Measurements from ENCODE around the gene GPRIN1. TPM values are rescaled to one million over a fixed set of nuclear protein-coding genes. Genes with fewer than 3 reads are reported as not detected.

GPRIN1 gene
- total RNA-seq, 4 donors from 2014 or later = 0.57 to 4.6 (median 2.2) TPM

DNA sequence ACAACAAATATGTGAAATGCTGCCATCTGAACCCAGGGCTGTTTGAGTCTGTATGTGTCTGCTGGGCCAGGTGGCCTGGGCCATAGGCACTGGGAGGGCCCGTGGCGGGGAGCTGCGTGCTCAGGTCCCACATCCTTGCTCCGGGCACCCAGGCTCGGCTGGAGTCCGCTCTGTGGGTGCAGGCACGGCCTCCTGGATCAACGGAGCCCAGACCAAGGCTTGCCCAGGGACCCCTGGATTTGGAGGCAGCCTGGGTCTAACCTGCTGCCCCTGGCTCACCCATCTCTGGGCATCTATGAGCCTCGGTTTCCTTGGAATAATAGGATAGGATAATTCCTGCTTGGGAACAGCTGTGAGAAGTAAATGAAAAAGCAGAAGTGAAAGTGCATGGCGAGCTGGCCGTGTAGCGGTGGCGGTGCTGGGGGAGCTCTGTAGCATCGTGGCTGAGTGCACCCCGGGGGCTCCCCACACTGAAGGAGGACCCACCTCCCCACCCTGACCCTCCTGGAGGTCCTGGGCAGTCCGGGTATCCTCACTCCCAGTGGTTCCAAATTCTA, 59.6 kb downstream of the GPRIN1 start:
- no peak overlapping the region for H3K4me3 ChIP-seq
- no peak for DNase-seq
- no peaks in the 10 kb centered on the region for H3K36me3 ChIP-seq
- H3K9me3 ChIP-seq = no peaks in the 10 kb centered on the region
- 67 to 86% methylated on average over 6 to 11 of the region's 16 CpGs for WGBS, 2 donors
- H3K4me1 ChIP-seq = peaks cover 0 to 41% (median 3%) of the 10 kb centered on the region in 3 donors
- no peak for TF ChIP-seq CTCF (IDR thresholded peaks at IDR 0.05)
- no peak for TF ChIP-seq POLR2A (IDR thresholded peaks at IDR 0.05)
- H3K27me3 ChIP-seq = peaks cover 0 to 44% (median 0%) of the 10 kb centered on the region in 4 donors
- H3K27ac ChIP-seq = no peak overlapping the region
- intact Hi-C loops (cut with DNase I) = no loop called here

GRCh38 chr5:176549871-176550270, 60.1 kb downstream of the GPRIN1 start:
- no peak for TF ChIP-seq POLR2A (IDR thresholded peaks at IDR 0.05)
- TF ChIP-seq CTCF (IDR thresholded peaks at IDR 0.05) = no peak
- Histone ChIP-seq H3K9me3 (no peaks in the 10 kb centered on the region), H3K4me1 (peaks cover 0 to 45% (median 3%) of the 10 kb centered on the region in 3 donors), H3K27ac (no peak overlapping the region), H3K36me3 (no peaks in the 10 kb centered on the region), H3K4me3 (no peak overlapping the region), H3K27me3 (peaks cover 0 to 40% (median 0%) of the 10 kb centered on the region in 4 donors)
- intact Hi-C loops (cut with DNase I) = no loop called here
- WGBS, 2 donors = 60 to 67% methylated on average over 1 of the region's 7 CpGs
- no peak for DNase-seq

GRCh38 chr5:176548967-176549444, 61.0 kb downstream of the GPRIN1 start, which contains the start of gene CDHR2:
TSS of gene CDHR2 (plus strand) at chr5:176549342. CDS start at chr5:176565353, 16,011 bp downstream.
- Histone ChIP-seq H3K9me3 (no peaks in the 10 kb centered on the region), H3K27ac (no peak within 1 kb of the TSS), H3K4me3 (no peak within 1 kb of the TSS), H3K27me3 (peaks cover 0 to 32% (median 0%) of the 10 kb centered on the region in 4 donors), H3K36me3 (no peaks in the 10 kb centered on the region), H3K4me1 (peaks cover 1 to 47% (median 3%) of the 10 kb centered on the region in 3 donors)
- no peak for TF ChIP-seq POLR2A (IDR thresholded peaks at IDR 0.05)
- no peak for TF ChIP-seq CTCF (IDR thresholded peaks at IDR 0.05)
- intact Hi-C loops (cut with DNase I) = no loop called here
- DNase-seq = no peak
- WGBS, 2 donors = 65% methylated on average over 4 of the region's 18 CpGs; no CpG with 5 or more reads in 1 of the 2 donors

DNA sequence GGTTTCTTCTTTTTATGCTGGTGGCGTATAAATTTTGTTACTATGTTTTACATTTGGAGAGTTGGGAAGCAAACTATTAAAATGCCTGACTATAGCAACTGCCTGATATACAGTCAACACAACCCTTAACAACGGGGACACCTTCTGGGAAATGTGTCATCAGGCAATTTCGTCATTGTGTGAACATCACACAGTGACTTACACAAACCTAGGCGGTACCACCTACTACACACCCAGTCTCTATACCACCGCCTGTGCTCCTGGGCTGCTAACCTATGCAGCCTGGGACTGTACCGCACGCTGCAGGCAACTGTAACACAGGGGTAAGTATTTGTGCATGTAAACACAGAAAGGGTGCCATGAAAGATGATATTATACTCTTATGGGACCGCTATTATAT, 62.2 kb downstream of the GPRIN1 start:
- peaks cover 0 to 20% (median 0%) of the 10 kb centered on the region in 4 donors for H3K27me3 ChIP-seq
- intact Hi-C loops (cut with DNase I) = no loop called here
- peak overlapping the region in 1 of 4 donors; percentile 10 for H3K27ac ChIP-seq
- peaks cover 1 to 40% (median 5%) of the 10 kb centered on the region in 3 donors for H3K4me1 ChIP-seq
- DNase-seq = no peak
- TF ChIP-seq POLR2A (IDR thresholded peaks at IDR 0.05) = no peak
- TF ChIP-seq CTCF (IDR thresholded peaks at IDR 0.05) = no peak
- 63 to 65% methylated on average over 8 of the region's 8 CpGs for WGBS, 2 donors
- H3K9me3 ChIP-seq = no peaks in the 10 kb centered on the region
- H3K36me3 ChIP-seq = no peaks in the 10 kb centered on the region
- no peak overlapping the region for H3K4me3 ChIP-seq

Small RNA genes lying within 50 kb of the gene (small RNA-seq; reads per million reads assigned to genes)
- gene MIR4281 (0 reads per million in 4 donors), gene RF00019 (0 reads per million in 4 donors), gene RN7SL684P (0 reads per million in 4 donors)

Other genes starting within 250 kb of the GPRIN1 start
- gene KIAA1191, start 248.4 kb downstream of the GPRIN1 start, total RNA-seq = 10 to 100 TPM; 57.0 to 99.9 (median 73.7) TPM
- 10 to 100 TPM in 1 of 4 donors, 1 to 10 TPM in 3; 2.4 to 10.1 (median 6.3) TPM for gene ARL10, start 244.7 kb downstream of the GPRIN1 start, total RNA-seq
- gene NOP16, start 221.6 kb downstream of the GPRIN1 start, total RNA-seq = 10 to 100 TPM; 19.9 to 38.0 (median 30.9) TPM
- 100 to 1,000 TPM in 2 of 4 donors, 10 to 100 TPM in 2; 77.2 to 122 (median 90.3) TPM for gene HIGD2A, start 221.4 kb downstream of the GPRIN1 start, total RNA-seq
- gene CLTB, start 193.6 kb downstream of the GPRIN1 start, total RNA-seq = 100 to 1,000 TPM; 347 to 732 (median 444) TPM
- 10 to 100 TPM; 18.5 to 27.0 (median 24.7) TPM for gene FAF2, start 161.8 kb downstream of the GPRIN1 start, total RNA-seq
- gene RNF44, start 72.8 kb downstream of the GPRIN1 start, total RNA-seq = 10 to 100 TPM in 3 of 4 donors, 1 to 10 TPM in 1; 8.8 to 23.1 (median 15.5) TPM
- under 1 TPM in 1 of 4 donors, not detected in 3; under 0.01 TPM for gene CDHR2, start 60.8 kb downstream of the GPRIN1 start, total RNA-seq
- gene SNCB, start 20.4 kb upstream of the GPRIN1 start, total RNA-seq = not detected
- gene EIF4E1B, start 20.5 kb upstream of the GPRIN1 start, total RNA-seq = not detected
- gene TSPAN17, start 37.3 kb upstream of the GPRIN1 start, total RNA-seq = 10 to 100 TPM; 16.4 to 36.4 (median 30.6) TPM
- gene UNC5A, start 200.4 kb upstream of the GPRIN1 start, total RNA-seq = under 1 TPM in 1 of 4 donors, not detected in 3; 0.19 TPM